Diencephalon (tissue), 1 donor: ENCODE data around the gene GAGE12C. TPM values are rescaled to one million over a fixed set of nuclear protein-coding genes. Genes with fewer than 3 reads are reported as not detected.

Source experiments
- small RNA-seq: library from RNA; depleted of rRNA; stranded (forward); fragments of <200 nt; gene quantifications from one replicate; pipeline ENCODE3, GENCODE V24; 2014
- total RNA-seq: library from RNA; depleted of rRNA; stranded (reverse); fragments of >200 nt; gene quantifications from one replicate; pipeline ENCODE4 v1.2.3, GENCODE V29; 2014

Gene GAGE12C
- total RNA-seq: not detected

GRCh38 chrX:49531877-49532276, at the start of gene GAGE12C:
TSS of gene GAGE12C (plus strand) at chrX:49532177. CDS start at chrX:49533332, 1,155 bp downstream.

GRCh38 chrX:49541433-49541832, 9.5 kb downstream of the GAGE12C start, which contains the start of gene GAGE12D:
TSS of gene GAGE12D (plus strand) at chrX:49541733. CDS start at chrX:49542888, 1,155 bp downstream.

GRCh38 chrX:49550989-49551388, 19.0 kb downstream of the GAGE12C start, which contains the start of gene GAGE12E:
TSS of gene GAGE12E (plus strand) at chrX:49551289. CDS start at chrX:49552444, 1,155 bp downstream.

GRCh38 chrX:49560542-49560941, 28.6 kb downstream of the GAGE12C start, which contains the start of gene GAGE12F:
TSS of gene GAGE12F (plus strand) at chrX:49560842. CDS start at chrX:49561997, 1,155 bp downstream.

GRCh38 chrX:49570100-49570499, 38.1 kb downstream of the GAGE12C start, which contains the start of gene GAGE12G:
TSS of gene GAGE12G (plus strand) at chrX:49570400. CDS start at chrX:49571555, 1,155 bp downstream.

GRCh38 chrX:49579649-49580048, 47.7 kb downstream of the GAGE12C start, which contains the start of gene GAGE12H:
TSS of gene GAGE12H (plus strand) at chrX:49579949. CDS start at chrX:49581104, 1,155 bp downstream.

Small RNA genes lying within 50 kb of the gene (small RNA-seq; reads per million reads assigned to genes)
- not detected for gene GAGE12B

Other genes with a start within 250 kb of the GAGE12C start
- gene GAGE10, start 228.5 kb upstream of the GAGE12C start, total RNA-seq: not detected
- gene GAGE12J, start 210.1 kb upstream of the GAGE12C start, total RNA-seq: not detected
- gene GAGE13, start 200.6 kb upstream of the GAGE12C start, total RNA-seq: not detected
- not detected for gene GAGE12D, start 9.6 kb downstream of the GAGE12C start, total RNA-seq
- not detected for gene GAGE12E, start 19.1 kb downstream of the GAGE12C start, total RNA-seq
- not detected for gene GAGE12F, start 28.7 kb downstream of the GAGE12C start, total RNA-seq
- gene GAGE12G, start 38.2 kb downstream of the GAGE12C start, total RNA-seq: not detected
- not detected for gene GAGE12H, start 47.8 kb downstream of the GAGE12C start, total RNA-seq
- not detected for gene GAGE2A, start 57.3 kb downstream of the GAGE12C start, total RNA-seq
- not detected for gene GAGE1, start 66.8 kb downstream of the GAGE12C start, total RNA-seq
- gene PAGE1, start 163.8 kb downstream of the GAGE12C start, total RNA-seq: not detected